HG03439 (cell line): Measurements from ENCODE around the gene RIMS1.

Experiments
- ATAC-seq: cut with Tn5 transposase; IDR thresholded peaks from one replicate; pipeline ENCODE4 v1.9.1; 2021; ENCODE audit warnings: mild to moderate bottlenecking, moderate library complexity; ENCODE audit not compliant: unreplicated experiment

RIMS1 gene

DNA sequence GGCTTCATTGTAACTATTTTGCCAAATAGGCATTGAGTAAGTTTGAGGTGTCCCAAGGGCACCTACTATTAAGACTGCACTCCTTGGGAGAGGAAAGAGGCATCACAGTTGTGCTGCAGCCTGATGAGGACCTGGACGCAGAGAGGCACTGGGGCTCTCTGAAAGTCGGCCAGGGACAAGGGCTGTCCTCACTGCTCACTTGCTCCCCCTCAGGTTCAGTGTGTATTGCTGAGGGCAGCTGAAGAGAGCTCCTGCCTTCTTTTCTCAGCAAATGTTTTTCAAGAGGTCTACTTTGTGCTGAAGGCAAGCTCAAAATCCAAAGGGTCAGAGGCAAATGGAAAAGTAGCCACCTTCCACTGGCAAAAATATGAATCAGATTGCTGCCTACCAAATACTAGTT is 331.8 kb downstream of the RIMS1 start:
- peak; percentile 93 for ATAC-seq

DNA sequence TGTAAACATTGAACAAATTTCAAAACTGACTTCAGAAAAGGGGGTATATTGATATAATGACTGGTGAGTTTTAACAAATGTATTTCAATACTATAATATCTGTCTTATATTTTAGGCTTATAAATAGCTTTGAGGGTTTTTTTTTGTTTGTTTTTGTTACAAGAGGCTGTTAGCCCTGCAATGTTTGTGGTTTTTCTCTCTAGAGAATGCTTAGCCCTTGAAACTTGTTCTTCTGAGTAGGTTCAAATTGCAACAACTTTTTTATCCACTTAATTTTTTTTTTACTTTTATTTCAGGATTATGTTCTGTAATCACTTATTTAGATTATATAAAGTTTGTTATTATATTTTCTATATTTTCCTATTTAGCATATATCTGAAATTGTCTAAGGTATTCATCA is 333.2 kb downstream of the RIMS1 start:
- no peak for ATAC-seq

DNA sequence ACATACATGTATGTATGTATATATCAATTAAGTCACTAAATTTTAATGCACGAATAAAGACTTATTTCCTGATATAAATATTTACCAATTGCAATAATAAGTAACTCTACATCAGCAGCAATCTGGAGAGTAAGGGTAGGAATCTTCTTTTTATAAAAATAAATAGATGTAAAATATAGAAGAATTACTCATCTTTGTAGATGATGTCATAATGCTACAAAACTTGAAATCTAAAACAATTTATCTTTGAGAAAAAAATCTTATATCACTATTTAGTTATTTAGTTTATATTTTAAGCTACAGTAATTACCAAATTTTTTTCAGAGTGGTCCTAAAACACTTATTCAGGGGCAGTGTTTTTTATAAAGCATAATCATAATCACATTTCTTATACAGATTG is 351.7 kb downstream of the RIMS1 start:
- no peak for ATAC-seq

DNA sequence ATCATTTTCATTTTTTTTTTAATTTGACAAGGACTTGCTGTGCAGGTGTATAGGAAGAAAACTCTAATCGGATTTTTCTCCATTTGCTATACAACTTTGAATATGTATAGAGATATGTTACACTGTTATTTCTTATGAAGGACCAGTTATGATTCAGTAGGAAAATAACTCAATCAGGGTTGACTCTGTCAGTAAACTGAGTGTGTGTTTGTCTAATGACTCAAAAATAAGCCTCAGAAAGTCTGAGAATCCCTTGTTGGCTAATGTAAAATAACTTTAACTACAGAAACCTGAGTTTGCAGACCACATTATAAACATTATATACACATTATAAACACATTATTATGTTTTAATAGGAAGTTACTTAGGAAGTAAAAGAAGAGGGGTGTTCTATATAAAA is 352.6 kb downstream of the RIMS1 start:
- no peak for ATAC-seq

DNA sequence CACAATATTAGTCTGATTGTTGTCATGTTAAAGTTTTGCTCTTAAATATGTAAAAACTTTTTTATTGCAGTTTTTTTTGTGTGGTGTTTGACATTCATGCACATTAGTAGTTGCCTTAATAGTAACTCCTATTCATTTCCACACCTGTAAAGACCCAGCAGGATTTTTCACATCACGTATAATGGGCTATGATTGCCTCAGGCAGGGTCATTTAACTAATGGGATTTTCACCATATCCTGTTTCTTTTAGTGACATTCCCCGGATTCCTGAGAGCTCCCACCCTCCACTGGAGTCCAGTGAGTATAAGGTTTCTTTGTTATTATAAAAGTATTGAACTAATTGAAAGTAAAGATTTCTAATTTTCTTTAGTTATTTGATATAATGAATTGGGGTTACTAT is 359.2 kb downstream of the RIMS1 start:
- ATAC-seq, result no peak

DNA sequence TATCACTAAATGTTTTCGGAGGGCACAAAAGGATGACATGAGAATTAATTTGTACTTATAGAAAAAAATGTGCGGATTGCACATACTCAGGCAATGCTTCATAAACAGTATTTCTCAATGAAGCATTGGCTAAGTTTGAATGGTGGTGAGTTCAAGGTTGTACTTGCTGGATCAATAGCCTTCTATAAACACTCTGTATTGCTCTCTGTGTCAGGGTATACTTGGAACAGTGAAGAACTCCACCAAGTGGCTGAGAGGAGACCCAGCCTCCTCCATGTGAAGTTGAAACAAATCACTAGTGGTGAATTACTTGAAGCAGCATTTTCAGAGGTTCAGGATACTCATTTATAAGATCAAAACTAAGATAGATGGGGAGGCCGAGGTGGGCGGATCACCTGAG is 360.6 kb downstream of the RIMS1 start:
- no peak for ATAC-seq

DNA sequence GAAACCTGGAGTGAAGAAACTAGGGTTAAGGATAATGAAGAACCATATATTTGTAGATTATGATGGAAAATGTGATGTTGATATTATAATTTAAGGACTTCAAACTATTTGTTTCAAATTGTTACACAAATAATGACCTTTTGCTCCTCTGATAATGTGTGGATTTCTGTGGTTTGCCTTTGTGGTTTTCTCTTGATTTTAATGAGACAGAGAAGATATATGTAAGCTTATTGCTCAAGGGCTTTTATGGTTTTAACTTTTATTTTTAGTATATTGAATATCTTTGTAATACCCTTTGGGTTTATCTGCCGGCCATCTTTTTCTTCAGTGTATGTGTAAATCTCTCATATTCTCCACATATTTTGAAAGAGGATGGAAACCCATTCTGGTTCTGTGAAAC is 362.3 kb downstream of the RIMS1 start:
- no peak for ATAC-seq

DNA sequence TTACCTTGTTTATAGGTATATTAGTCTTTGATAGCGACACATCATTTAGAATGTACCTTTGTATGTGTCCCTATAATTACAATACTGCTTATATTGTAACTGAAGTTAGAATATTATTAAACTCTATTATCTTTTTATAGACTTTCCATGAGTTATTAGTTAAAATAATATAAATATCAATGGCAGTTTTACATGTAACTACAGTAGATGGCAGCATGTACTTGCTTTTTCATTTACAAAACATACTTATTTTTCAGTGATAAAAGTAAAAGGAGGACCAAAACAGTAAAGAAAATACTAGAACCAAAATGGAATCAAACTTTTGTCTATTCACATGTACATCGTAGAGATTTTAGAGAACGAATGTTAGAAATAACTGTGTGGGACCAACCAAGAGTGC is 364.3 kb downstream of the RIMS1 start:
- ATAC-seq, result no peak

DNA sequence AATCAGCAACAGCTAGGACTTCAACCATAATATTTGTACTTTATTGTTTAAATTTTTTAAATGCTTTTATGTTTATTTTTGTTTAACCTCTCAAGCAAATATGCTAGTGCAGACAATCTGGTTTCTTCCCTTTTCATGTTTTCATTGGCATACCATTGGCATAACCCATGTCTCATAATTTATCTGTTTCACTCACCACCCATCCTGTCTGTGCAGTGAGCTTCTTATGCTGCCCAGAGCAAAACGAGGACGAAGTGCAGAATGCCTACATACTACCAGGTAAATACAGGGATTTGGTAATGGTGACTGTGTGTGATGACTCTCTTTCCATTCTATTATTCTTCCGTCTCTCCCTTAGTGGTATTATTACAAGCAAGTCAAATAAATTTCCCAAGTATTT is 374.1 kb downstream of the RIMS1 start:
- ATAC-seq, result no peak

DNA sequence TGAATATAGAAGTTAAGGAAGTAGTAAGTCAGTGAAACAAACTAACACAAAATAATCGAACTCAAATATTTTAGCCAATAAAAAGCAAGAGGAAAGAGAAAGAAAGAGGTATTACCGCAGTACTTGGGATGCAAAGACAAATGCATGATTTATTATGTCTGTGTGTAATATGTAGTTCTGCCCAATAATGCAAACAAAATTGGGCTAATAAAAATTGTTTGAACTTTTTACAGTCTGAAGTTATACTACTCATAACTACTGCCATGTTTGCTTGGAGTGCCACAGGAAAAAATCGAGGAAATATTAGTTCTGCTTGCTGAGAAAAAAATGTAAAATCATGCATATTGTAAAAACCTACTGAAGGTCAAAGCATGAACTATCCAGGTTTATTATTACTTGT is 375.2 kb downstream of the RIMS1 start:
- ATAC-seq, result no peak

DNA sequence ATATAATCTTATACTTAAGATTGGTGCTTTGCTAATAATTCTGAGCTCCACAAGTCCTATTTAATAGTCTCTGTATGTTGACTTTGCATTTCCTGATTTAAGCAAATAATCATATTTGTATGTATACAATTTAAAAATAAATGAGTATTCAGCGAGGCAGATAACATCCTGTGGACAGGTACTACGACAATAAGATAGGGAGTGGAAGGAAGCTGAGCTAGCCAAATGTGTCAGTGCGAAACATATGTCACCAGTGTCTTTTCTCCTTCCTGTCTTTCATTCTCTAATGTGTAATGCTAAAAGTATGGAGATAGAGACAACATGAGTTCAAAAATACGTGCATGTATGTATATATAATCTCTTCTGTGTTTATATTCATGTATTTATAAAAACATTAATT is 375.9 kb downstream of the RIMS1 start:
- ATAC-seq, result no peak

DNA sequence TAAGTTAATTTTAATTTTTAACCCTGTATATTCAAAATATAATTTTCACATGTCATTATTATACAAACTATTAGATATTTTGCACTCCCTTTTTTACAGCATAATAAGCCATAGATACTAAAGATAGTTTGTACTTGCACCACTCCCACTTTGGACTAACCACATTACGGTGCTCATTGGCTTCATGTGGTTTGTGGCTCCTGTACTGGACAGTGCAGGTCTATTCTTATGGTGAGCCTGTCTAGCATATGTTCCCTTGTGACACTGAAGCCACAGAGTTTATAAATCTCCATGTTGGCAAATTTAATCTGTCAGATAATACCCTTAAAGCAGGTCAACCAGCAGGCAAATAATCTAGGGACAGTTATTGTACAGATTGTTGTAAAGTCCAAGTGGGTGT is 381.1 kb downstream of the RIMS1 start:
- ATAC-seq, result no peak

DNA sequence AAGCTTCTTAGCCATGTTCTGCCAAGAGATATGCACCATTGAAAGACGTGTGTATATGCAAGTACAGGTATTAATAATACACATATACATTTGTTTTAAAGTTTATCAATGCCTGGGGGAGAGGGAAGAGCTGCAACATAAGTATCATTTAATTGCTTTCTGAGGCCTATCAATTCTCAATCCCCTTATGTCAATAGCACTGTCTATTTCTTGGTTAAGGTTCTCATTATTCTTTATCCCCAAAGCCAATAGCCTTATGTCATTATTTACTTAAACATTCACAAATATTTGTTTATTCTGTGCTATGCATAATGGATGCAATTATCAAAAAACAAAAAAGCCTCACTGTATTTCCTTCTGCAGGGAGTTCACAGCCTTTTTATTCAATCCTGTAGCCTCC is 385.2 kb downstream of the RIMS1 start:
- no peak for ATAC-seq

DNA sequence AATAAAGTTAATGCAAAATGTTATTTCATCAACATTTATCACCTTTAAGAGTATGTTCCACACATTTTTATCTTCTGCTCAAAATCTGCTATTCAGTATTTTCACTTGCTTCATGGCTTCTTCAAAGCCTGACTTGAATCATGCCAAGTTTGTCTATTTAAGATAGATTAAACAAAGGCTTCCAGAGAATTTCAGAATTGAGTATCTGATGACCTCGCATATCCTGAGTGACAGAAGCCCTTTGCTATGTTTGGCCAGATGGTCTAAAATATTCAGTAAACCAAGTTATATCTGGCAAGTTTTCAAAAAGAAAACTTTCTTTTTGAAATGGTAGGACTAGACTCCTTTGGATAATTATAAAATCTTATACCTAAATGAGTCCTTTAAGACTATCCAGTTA is 386.6 kb downstream of the RIMS1 start:
- no peak for ATAC-seq

DNA sequence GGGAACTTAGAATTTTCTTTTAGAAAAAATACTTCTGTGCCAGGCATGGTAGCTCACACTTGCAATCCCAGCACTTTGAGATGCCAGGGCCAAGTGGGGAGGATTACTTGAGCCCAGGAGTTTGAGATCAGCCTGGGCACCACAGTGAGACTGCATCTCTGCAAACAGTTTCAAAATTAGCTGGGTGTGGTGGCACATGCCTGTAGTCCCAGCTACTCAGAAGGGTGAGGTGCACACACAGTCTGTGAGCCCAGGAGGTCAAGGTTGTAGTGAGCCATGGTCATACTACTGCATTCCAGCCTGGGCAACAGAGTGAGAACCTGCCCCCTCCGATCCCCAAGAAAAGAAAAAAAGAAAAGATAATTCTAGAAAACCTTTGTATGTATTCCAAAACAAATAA is 389.5 kb downstream of the RIMS1 start:
- ATAC-seq, result no peak

DNA sequence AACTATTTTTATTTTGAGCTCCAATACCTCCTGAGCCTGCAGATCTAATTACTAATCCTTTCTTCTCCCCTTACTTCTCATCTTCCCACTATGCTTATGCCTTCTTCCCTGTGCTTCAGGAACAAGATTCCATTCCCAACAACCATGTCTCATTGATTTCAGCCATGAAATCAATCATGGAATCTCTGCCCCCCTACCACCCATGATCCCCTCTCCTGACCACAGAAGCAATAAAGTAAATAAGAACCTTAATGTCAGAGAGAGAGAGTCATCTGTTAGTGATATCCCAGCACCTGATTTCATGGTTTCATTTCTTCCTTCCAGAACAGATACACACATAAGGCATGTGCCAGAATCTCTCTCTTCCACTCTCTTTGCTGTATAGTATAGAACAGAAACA is 395.9 kb downstream of the RIMS1 start:
- ATAC-seq, result no peak

DNA sequence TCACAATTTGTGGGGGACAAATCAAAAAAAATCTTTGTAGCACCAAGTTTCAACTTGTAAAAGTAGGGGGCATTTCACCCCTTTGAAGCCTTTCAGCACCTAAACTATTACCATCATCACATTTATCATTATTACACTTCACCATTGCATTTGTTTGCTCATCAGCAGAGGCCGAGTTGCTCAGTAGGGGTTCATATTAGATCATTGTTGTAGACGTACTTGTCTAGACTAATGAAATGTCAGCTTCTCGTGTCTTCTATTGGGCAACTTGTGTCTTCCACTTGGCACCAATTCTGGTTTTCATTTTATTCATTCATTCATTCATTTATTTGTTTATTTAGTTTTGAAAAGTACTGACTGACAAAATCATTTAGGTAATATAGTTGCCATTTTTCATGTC is 397.2 kb downstream of the RIMS1 start:
- ATAC-seq, result no peak

DNA sequence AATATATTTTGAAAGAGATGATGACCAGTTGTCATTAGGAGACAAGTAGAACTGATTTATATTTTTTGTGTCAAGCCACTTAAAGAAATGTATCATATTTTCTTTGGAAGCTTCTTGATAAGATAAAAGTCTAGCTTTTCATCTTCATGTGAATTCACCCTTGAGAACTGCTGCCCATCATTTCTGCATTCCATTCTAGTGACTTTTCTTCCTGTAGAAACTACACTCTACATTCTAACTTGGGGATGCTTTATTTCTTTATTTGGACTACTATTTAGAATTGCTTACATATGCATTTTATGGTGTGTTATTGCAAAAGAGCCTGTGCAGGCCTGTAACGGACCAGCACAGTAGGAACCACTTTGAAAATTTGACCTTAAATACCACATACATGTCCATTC is 400.6 kb downstream of the RIMS1 start:
- no peak for ATAC-seq

DNA sequence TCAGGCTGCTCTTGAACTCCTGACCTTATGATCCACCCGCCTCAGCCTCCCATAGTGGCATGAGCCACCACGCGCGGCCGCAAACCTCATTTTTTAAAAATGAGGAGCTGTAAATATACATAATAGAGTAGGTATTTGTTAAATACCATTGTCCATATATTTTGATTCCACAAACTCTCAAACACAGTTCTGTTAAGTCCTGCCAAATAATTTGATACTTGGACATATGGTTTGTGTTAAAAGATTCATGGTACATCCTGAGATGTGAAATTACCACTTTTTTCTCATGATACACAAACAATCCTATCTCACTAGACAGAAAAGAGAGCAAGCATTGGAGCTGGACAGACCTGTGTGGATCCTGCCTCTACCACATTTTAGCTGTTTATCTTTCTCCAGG is 401.5 kb downstream of the RIMS1 start:
- ATAC-seq, result no peak

DNA sequence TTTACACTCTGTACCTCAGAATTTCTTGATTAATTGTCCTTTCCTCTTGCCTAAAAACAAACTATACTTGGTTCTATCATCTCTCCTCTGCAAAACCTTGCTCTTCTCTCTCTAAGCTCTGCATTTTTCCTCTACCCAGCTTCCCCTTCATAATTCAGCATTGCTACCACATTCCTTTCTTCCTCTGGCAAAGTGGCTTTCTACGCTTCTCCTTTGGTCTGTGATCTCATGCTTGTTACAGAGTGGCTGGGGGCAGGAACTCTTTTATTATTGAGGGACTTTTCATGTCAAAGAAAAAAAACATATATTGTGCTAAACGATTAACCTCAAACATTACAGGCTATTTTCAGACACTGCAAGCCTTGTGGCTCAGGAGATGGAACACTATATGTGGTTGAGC is 402.2 kb downstream of the RIMS1 start:
- ATAC-seq, result no peak

DNA sequence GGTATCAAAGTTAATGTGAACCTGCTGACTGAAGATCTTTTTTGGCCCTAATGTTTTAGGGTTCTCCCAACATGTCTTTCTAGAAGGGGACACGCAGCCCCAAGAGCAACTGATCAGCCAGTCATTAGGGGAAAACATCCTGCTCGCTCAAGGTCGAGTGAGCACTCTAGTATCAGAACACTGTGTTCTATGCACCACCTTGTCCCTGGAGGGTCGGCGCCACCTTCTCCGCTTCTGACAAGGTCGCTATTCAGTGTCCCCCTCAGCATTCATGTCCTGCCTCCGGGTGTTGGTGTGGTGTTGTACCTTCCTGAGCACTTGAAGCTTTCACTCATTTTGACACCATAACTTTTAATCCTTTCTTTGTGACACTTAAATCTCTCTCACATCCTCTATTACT is 404.3 kb downstream of the RIMS1 start:
- no peak for ATAC-seq

DNA sequence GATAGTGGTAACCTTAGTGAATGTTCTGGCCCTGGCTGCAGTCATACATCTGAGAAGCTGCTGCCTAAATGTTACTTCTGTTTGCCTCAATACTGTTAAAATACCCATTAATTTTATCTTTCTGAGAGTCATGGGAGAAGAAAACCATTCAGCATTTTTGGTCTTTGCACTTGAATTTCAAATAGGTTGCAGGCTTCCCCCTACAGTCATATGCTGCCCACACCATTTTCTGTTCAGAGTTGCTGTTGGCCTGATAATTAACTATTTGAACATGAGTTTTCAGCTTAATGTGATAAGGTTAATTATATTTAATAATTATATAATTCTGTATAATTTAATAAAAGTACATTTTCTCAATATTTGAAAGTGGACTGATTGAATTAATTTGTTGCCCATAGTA is 410.0 kb downstream of the RIMS1 start:
- no peak for ATAC-seq

DNA sequence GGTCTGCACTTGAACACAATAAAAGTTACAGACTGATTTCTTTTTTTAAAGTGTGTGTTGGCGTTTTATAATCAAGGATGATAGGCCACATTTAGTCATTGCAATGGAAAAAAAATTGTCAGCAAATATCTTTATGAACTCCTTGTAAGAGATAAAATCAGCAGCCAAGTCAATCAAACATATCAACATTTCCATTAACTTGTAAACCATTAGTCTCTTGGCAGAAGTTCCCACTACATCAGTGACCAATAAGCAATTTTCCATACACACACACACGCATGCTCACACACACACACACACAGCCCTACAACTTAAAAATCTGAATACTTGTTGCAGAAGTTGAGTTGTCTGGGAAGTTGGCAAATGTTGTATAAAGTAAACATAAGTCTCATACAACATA is 419.6 kb downstream of the RIMS1 start:
- ATAC-seq, result no peak

DNA sequence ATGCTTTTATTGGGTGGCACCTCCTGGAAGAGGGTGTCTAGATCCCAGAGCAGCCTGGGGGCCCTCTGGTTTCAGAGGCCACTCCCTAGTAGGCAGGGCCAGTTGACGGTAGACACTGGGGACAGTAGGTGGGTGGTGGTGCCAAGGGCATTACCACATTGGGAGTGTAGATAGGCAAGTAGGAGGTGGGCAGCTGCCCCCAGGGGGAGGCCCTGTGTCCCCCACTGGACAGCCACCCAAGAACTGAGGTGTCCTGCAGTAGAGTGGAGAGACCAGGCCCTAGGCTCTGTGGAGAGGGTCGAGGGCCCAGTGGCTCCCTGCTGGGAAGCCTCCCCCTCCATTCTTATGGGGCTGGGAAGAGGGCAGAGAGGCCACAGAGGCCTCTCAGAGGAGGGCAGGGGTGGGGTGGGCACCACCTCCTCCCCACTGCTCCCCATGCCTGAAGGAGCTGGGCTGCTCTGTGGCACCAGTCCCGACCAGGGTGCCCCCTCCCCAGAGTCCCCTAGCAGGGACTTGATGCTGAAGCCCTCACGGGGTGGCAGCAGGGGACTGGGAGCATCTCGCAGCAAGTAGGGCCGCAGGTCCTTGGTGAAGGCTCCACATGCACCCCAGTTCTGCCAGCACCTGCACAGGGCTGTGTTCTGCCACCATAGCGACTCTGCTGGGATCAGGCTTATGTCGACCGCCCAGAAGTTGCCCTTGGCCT is 430.5 kb downstream of the RIMS1 start:
- no peak for ATAC-seq
